ENCODE results near the gene GATM. TPM values are rescaled to one million over a fixed set of nuclear protein-coding genes. Genes with fewer than 3 reads are reported as not detected.

The GATM gene
- total RNA-seq, 2 experiments from 2014 or later, result 0.55 to 0.70 TPM

DNA sequence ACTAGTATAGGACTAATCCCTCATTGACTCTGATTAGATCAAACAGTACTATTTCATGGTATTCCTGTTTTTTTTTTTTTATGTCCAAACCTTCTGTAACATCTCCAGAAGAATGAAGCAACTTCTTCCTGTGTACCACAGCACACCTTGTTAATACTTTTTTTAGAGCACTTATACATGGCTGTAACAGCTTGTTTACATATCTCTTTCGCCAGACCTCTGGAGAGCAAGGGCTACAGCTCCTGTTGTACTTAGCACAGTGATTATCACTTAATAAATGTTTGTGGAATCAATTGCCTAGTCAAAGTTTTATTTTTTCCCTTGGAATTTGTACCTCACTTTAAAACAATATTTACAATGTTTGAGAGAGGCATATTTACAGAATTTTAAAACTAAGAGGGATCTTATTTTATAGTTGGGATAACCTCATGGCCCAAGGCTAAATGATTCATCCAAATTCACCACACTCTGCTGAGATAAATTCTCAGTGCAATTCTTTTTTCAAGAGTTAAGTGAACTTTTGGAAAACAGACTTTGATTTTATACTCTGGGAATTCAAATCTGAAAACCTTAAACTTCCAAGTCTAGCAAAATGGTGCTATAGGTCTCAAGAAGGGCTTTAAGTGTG lies 9.2 kb upstream of the GATM start:
- Mint-ChIP-seq H3K27me3 (no peaks in the 10 kb centered on the region), H3K36me3 (ENCODE audit: low read depth) (no peaks in the 10 kb centered on the region), H3K9me3 (no peaks in the 10 kb centered on the region), H3K27ac (no peak overlapping the region), H3K4me1 (ENCODE audit: low read depth) (no peaks in the 10 kb centered on the region), H3K4me3 (no peak overlapping the region)
- ATAC-seq (ENCODE audit: poor library complexity) (no peak), DNase-seq (no peak)
- intact Hi-C loops (cut with DNase I, micrococcal nuclease), result no loop called here
- POLR2A ChIA-PET, result no interaction called here
- Histone ChIP-seq H3K27ac (ENCODE audit: low read depth in 1 of 2, low read length in 2 of 2) (no peak overlapping the region), H3K4me3 (ENCODE audit: low read length) (no peak overlapping the region), H3K4me1 (ENCODE audit: insufficient read depth, low read length) (no peaks in the 10 kb centered on the region), H3K27me3 (ENCODE audit: control insufficient read depth in 1 of 2, insufficient read depth in 2 of 2, low read length in 2 of 2) (peaks cover 7 to 18% of the 10 kb centered on the region in 2 experiments), H3K36me3 (ENCODE audit: insufficient read depth, low read length) (no peaks in the 10 kb centered on the region), H3K9me3 (ENCODE audit: control insufficient read depth in 1 of 2, insufficient read depth in 1 of 2, low read length in 2 of 2) (no peaks in the 10 kb centered on the region)
- TF ChIP-seq, protein P1, sequence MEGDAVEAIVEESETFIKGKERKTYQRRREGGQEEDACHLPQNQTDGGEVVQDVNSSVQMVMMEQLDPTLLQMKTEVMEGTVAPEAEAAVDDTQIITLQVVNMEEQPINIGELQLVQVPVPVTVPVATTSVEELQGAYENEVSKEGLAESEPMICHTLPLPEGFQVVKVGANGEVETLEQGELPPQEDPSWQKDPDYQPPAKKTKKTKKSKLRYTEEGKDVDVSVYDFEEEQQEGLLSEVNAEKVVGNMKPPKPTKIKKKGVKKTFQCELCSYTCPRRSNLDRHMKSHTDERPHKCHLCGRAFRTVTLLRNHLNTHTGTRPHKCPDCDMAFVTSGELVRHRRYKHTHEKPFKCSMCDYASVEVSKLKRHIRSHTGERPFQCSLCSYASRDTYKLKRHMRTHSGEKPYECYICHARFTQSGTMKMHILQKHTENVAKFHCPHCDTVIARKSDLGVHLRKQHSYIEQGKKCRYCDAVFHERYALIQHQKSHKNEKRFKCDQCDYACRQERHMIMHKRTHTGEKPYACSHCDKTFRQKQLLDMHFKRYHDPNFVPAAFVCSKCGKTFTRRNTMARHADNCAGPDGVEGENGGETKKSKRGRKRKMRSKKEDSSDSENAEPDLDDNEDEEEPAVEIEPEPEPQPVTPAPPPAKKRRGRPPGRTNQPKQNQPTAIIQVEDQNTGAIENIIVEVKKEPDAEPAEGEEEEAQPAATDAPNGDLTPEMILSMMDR (IDR thresholded peaks at IDR 0.05), result no peak
- CTCF ChIA-PET, result no interaction called here

- no peaks in the 10 kb centered on the region for H3K9me3 Mint-ChIP-seq
- no peaks in the 10 kb centered on the region for H3K27me3 Mint-ChIP-seq
- CTCF ChIA-PET, result no interaction called here
- no peaks in the 10 kb centered on the region for H3K4me1 ChIP-seq (ENCODE audit: insufficient read depth, low read length)
- DNase-seq, result no peak
- POLR2A ChIA-PET, result no interaction called here
- no peaks in the 10 kb centered on the region for H3K36me3 ChIP-seq (ENCODE audit: insufficient read depth, low read length)
- no peaks in the 10 kb centered on the region for H3K36me3 Mint-ChIP-seq (ENCODE audit: low read depth)
- H3K27me3 ChIP-seq (ENCODE audit: control insufficient read depth in 1 of 2, insufficient read depth in 2 of 2, low read length in 2 of 2), result peaks cover 7 to 14% of the 10 kb centered on the region in 2 experiments
- no peak overlapping the region for H3K27ac Mint-ChIP-seq
- intact Hi-C loops (cut with DNase I, micrococcal nuclease), result no loop called here
- no peak overlapping the region for H3K4me3 ChIP-seq (ENCODE audit: low read length)
- H3K9me3 ChIP-seq (ENCODE audit: control insufficient read depth in 1 of 2, insufficient read depth in 1 of 2, low read length in 2 of 2), result no peaks in the 10 kb centered on the region
- no peaks in the 10 kb centered on the region for H3K4me1 Mint-ChIP-seq (ENCODE audit: low read depth)
- no peak overlapping the region for H3K27ac ChIP-seq (ENCODE audit: low read depth in 1 of 2, low read length in 2 of 2)
- ATAC-seq (ENCODE audit: poor library complexity), result no peak
- TF ChIP-seq, protein P1 (IDR thresholded peaks at IDR 0.05), result no peak
- no peak overlapping the region for H3K4me3 Mint-ChIP-seq
Measured at GRCh38 chr15:45386974-45387373, 8.6 kb upstream of the GATM start.

DNA sequence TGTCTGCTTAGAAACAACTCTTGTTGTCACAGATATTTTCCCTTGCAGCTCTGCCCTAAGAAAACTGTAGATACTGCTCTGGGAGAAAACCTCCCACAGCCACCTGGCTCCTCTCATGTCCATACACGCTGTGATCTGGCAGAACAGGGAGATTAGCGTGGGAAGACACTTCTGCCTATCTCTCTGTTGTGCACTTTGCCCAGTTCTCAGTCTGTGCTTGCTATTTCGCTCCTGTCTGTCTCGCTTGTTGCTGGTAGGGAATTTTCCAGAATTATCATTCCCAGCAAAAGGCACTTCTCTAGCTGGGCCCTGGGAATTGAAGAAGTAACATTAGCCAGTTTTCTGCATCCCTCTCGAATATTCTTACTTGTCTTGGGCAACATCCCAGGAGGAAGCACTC lies 8.1 kb upstream of the GATM start:
- Histone ChIP-seq H3K4me1 (ENCODE audit: insufficient read depth, low read length) (no peaks in the 10 kb centered on the region), H3K4me3 (ENCODE audit: low read length) (no peak overlapping the region), H3K36me3 (ENCODE audit: insufficient read depth, low read length) (no peaks in the 10 kb centered on the region), H3K27ac (ENCODE audit: low read depth in 1 of 2, low read length in 2 of 2) (no peak overlapping the region), H3K27me3 (ENCODE audit: control insufficient read depth in 1 of 2, insufficient read depth in 2 of 2, low read length in 2 of 2) (peaks cover 7 to 16% of the 10 kb centered on the region in 2 experiments), H3K9me3 (ENCODE audit: control insufficient read depth in 1 of 2, insufficient read depth in 1 of 2, low read length in 2 of 2) (no peaks in the 10 kb centered on the region)
- Mint-ChIP-seq H3K27ac (no peak overlapping the region), H3K27me3 (no peaks in the 10 kb centered on the region), H3K4me3 (no peak overlapping the region), H3K9me3 (no peaks in the 10 kb centered on the region), H3K4me1 (ENCODE audit: low read depth) (no peaks in the 10 kb centered on the region), H3K36me3 (ENCODE audit: low read depth) (no peaks in the 10 kb centered on the region)
- ATAC-seq (ENCODE audit: poor library complexity), result no peak
- ChIA-PET CTCF (no interaction called here), POLR2A (no interaction called here)
- no peak for DNase-seq
- TF ChIP-seq, protein P1 (IDR thresholded peaks at IDR 0.05), result no peak
- intact Hi-C loops (cut with DNase I, micrococcal nuclease), result no loop called here
